ENCODE results near the gene SZRD1.

DNA sequence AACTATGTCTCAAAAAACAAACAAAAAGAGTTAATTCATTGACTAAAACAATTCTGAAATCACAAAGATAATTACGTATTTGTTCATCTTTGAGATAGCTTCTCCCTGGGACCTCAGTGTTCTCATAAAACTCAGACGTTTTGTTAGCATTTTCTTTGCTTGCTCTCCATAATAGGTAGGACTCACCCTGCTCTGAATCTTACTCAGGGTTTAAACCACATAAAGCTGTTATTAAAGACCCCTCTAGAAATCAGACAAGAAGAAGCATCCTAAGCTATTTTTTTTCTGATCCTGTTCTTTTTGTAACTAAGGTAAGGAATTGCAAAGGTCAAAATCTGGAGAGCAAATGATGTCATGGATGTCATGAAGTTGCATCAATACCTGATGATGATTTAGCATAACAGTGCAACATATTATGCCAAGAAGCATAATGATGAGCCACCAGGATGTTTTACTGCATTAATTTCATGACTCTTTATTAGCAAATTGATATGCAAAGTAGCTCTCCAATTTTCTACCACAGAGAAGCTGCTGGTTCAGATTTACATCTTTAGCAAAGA is 17.1 kb upstream of the SZRD1 start:
- TF ChIP-seq, protein P1, sequence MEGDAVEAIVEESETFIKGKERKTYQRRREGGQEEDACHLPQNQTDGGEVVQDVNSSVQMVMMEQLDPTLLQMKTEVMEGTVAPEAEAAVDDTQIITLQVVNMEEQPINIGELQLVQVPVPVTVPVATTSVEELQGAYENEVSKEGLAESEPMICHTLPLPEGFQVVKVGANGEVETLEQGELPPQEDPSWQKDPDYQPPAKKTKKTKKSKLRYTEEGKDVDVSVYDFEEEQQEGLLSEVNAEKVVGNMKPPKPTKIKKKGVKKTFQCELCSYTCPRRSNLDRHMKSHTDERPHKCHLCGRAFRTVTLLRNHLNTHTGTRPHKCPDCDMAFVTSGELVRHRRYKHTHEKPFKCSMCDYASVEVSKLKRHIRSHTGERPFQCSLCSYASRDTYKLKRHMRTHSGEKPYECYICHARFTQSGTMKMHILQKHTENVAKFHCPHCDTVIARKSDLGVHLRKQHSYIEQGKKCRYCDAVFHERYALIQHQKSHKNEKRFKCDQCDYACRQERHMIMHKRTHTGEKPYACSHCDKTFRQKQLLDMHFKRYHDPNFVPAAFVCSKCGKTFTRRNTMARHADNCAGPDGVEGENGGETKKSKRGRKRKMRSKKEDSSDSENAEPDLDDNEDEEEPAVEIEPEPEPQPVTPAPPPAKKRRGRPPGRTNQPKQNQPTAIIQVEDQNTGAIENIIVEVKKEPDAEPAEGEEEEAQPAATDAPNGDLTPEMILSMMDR (IDR thresholded peaks at IDR 0.05; ENCODE audit: low read depth, low read length): no peak
- TF ChIP-seq EZH2phosphoT487 (IDR thresholded peaks at IDR 0.05; ENCODE audit: low read depth): no peak

Data from OCI-LY3 (cell line).